Lung (tissue), 12 donors: ENCODE results near the gene INHBE. TPM values are rescaled to one million over a fixed set of nuclear protein-coding genes. Genes with fewer than 3 reads are reported as not detected.

Source experiments
- ATAC-seq: fragments of 200-7000 bp; cut with Tn5 transposase; one replicate; pipeline ENCODE4 v1.9.1; 2020; ENCODE audit warnings: moderate number of reproducible peaks; ENCODE audit not compliant: insufficient read depth, low FRiP score
- DNase-seq, 3 donors: peaks; one replicate each; pipeline ENCODE4 v3.0.0-alpha.2; 2013 to 2017
- H3K27ac ChIP-seq, 2 donors: one replicate each; pipeline ENCODE4 v1.5.1; 2013; ENCODE audit warnings: mild to moderate bottlenecking in 2 of 2, moderate library complexity in 2 of 2, control low read depth in 1 of 2, inconsistent platforms in 1 of 2, low read depth in 1 of 2, low read length in 1 of 2
- H3K27me3 ChIP-seq, 3 donors: one replicate each; pipeline ENCODE4 v1.5.1; 2013; ENCODE audit warnings: low read length in 2 of 3; ENCODE audit not compliant: control insufficient read depth in 3 of 3, insufficient read depth in 3 of 3
- H3K36me3 ChIP-seq, 4 donors: one replicate each; pipeline ENCODE4 v1.5.1; 2013; ENCODE audit warnings: low read length in 4 of 4, mild to moderate bottlenecking in 1 of 4, moderate library complexity in 1 of 4; ENCODE audit not compliant: control insufficient read depth in 4 of 4, insufficient read depth in 4 of 4
- H3K4me1 ChIP-seq, 5 donors: one replicate each; pipeline ENCODE4 v1.5.1; 2013; ENCODE audit warnings: low read length in 5 of 5, mild to moderate bottlenecking in 2 of 5, moderate library complexity in 1 of 5; ENCODE audit not compliant: control insufficient read depth in 5 of 5, insufficient read depth in 5 of 5
- H3K4me3 ChIP-seq: one replicate; pipeline ENCODE4 v1.5.1; 2013; ENCODE audit warnings: mild to moderate bottlenecking, control low read depth, moderate library complexity
- H3K9ac ChIP-seq, 2 donors: one replicate each; pipeline ENCODE4 v1.5.1; 2013; ENCODE audit warnings: low read length in 2 of 2, control low read depth in 1 of 2; ENCODE audit not compliant: insufficient read depth in 1 of 2
- H3K9me3 ChIP-seq, 4 donors: one replicate each; pipeline ENCODE4 v1.5.1; 2013; ENCODE audit warnings: low read length in 3 of 4, mild to moderate bottlenecking in 1 of 4, moderate library complexity in 1 of 4; ENCODE audit not compliant: control insufficient read depth in 4 of 4, insufficient read depth in 3 of 4
- WGBS, 2 donors: extraction: QIAGEN DNeasy Blood & Tissue Kit; methylation state at CpG; one replicate each; pipeline ENCODE4 v1.1.7; 2013; 5-methylcytosine and 5-hydroxymethylcytosine counted together
- polyA plus RNA-seq, 2 donors: library from polyadenylated mRNA; stranded (reverse); fragments of 200-250 nt; gene quantifications; one replicate each; pipeline ENCODE4 v1.2.1, GENCODE V29; 2013
- total RNA-seq, 2 donors: library from RNA; depleted of rRNA in 1 of 2; stranded (reverse); fragments of >200 nt in 1 of 2; gene quantifications; one replicate each; pipeline ENCODE4 v1.2.1, GENCODE V29; 2014 to 2021
- TF ChIP-seq, protein P1 (sequence below): IDR thresholded peaks from 2 replicates; pipeline ENCODE4 v1.5.1; 2012; ENCODE audit warnings: mild to moderate bottlenecking; ENCODE audit errors: control extremely low read depth, extremely low read depth
- donor health status: control.
- donor health status: control.
- donor health status: Bipolar disorder and iron deficiency.
- donor health status: healthy.
- donor health status: DM: yes; HTN: yes; CAD: no.

INHBE gene
- total and polyA plus RNA-seq, 4 donors = 0.12 TPM; not detected in 3

DNA sequence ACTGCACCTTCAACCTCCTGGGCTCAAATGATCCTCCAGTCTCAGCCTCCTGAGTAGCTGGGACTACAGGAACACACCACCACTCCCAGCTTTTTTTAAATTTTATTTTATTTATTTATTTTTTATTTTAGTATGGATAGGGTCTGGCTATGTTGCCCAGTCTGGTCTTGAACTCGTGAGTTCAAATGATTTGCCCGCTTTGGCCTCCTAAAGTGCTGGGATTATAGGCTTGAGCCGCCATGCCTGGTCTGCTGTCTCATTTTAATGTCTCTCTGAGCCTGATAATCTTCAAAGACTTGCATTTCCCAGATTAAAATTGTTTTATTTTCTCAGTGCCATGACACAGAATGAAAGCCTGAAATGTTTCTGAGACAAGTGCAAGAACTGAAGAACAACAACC is 21.7 kb upstream of the INHBE start:
- no peaks in the 10 kb centered on the region for H3K27me3 ChIP-seq
- peaks cover 2 to 17% (median 6%) of the 10 kb centered on the region in 5 donors for H3K4me1 ChIP-seq
- WGBS, 2 donors = 79 to 96% methylated on average over 3 of the region's 3 CpGs
- H3K9me3 ChIP-seq = no peaks in the 10 kb centered on the region
- TF ChIP-seq, protein P1, sequence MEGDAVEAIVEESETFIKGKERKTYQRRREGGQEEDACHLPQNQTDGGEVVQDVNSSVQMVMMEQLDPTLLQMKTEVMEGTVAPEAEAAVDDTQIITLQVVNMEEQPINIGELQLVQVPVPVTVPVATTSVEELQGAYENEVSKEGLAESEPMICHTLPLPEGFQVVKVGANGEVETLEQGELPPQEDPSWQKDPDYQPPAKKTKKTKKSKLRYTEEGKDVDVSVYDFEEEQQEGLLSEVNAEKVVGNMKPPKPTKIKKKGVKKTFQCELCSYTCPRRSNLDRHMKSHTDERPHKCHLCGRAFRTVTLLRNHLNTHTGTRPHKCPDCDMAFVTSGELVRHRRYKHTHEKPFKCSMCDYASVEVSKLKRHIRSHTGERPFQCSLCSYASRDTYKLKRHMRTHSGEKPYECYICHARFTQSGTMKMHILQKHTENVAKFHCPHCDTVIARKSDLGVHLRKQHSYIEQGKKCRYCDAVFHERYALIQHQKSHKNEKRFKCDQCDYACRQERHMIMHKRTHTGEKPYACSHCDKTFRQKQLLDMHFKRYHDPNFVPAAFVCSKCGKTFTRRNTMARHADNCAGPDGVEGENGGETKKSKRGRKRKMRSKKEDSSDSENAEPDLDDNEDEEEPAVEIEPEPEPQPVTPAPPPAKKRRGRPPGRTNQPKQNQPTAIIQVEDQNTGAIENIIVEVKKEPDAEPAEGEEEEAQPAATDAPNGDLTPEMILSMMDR = no peak
- no peak overlapping the region for H3K9ac ChIP-seq
- H3K4me3 ChIP-seq = no peak overlapping the region
- no peak overlapping the region for H3K27ac ChIP-seq
- DNase-seq (no peak), ATAC-seq (no peak)
- H3K36me3 ChIP-seq = no peaks in the 10 kb centered on the region

DNA sequence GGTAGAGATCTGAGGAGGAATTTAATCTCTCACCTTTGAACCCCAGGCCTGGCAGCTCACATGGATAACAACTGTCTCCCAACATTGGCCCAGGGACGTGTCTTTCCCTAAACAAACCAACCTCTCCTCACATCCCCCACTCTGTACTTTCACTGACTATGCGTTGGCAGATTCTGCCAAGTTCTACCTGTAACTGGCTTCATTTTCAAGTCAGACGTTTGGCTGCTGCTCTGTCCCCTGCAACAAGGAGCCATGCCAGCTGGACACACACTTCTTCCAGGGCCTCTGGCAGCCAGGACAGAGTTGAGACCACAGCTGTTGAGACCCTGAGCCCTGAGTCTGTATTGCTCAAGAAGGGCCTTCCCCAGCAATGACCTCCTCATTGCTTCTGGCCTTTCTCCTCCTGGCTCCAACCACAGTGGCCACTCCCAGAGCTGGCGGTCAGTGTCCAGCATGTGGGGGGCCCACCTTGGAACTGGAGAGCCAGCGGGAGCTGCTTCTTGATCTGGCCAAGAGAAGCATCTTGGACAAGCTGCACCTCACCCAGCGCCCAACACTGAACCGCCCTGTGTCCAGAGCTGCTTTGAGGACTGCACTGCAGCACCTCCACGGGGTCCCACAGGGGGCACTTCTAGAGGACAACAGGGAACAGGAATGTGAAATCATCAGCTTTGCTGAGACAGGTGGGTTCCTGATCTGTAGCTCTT is 20.4 kb upstream of the INHBE start, which contains the start of gene INHBC:
TSS of gene INHBC (plus strand) at position 268 of the 707 bp plus-strand sequence. CDS start at position 371, 103 bp downstream.
- no peak for ATAC-seq
- Histone ChIP-seq H3K36me3 (no peaks in the 10 kb centered on the region), H3K4me3 (no peak within 1 kb of the TSS), H3K9ac (no peak within 1 kb of the TSS), H3K4me1 (peaks cover 0 to 12% (median 2%) of the 10 kb centered on the region in 5 donors), H3K27me3 (no peaks in the 10 kb centered on the region), H3K27ac (no peak within 1 kb of the TSS), H3K9me3 (no peaks in the 10 kb centered on the region)
- peak in 1 of 3 donors; percentile 21 for DNase-seq
- WGBS, 2 donors = 73 to 76% methylated on average over 8 of the region's 8 CpGs
- TF ChIP-seq, protein P1 = no peak

DNA sequence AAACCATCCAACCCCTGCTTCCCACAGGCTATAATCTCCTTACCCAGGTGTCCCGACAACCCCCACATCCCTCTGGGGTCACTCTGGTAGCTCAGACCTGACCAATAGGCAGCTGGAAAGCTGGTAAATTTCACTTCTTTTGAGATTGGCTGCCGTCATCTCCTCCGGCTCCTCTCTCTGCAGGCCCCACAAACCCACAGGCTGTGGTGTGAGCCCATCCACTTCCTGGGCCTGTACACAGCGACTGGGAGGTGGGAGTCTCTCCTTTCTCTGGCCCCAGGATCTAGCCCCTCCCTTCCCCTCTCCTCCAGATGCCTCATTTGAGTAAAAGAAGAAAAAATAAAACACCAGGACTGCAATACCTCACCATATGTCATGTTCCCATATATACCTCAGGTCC is 19.8 kb upstream of the INHBE start:
- WGBS, 2 donors = 28 to 47% methylated on average over 4 of the region's 4 CpGs
- TF ChIP-seq, protein P1 = no peak
- Histone ChIP-seq H3K27ac (no peak overlapping the region), H3K9me3 (no peaks in the 10 kb centered on the region), H3K4me3 (no peak overlapping the region), H3K27me3 (no peaks in the 10 kb centered on the region), H3K4me1 (peaks cover 0 to 11% (median 2%) of the 10 kb centered on the region in 5 donors), H3K9ac (no peak overlapping the region), H3K36me3 (no peaks in the 10 kb centered on the region)
- DNase-seq (no peak), ATAC-seq (no peak)

DNA sequence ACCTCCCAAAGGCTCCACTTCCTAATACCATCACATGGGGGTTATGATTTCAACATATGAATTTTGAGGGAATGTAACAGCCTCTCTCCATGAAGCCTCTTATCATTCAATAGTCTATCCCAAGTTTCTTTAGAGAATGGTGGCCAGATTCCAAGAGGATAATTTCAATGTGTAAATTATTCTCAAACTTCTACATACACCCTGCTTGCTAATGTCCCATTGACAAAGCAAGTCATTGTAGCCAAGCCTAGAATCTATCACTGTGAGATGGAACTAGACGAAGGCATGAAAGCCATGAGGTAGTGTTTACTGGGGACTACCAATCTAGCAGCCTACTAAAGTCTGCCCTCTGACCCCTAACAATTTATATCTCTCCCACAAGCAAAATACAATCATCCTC is 16.7 kb upstream of the INHBE start:
- H3K9ac ChIP-seq = no peak overlapping the region
- H3K9me3 ChIP-seq = no peaks in the 10 kb centered on the region
- ATAC-seq (no peak), DNase-seq (no peak)
- no peaks in the 10 kb centered on the region for H3K36me3 ChIP-seq
- no peak overlapping the region for H3K4me3 ChIP-seq
- WGBS, 2 donors = 90 to 95% methylated on average over 1 of the region's 1 CpG
- no peak overlapping the region for H3K27ac ChIP-seq
- H3K4me1 ChIP-seq = peaks cover 0 to 3% (median 0%) of the 10 kb centered on the region in 5 donors
- H3K27me3 ChIP-seq = no peaks in the 10 kb centered on the region
- TF ChIP-seq, protein P1 = no peak
